GM12892 (cell line): ENCODE data around the gene TENT4A.

Experiments used
- POLR2A ChIP-seq: IDR thresholded peaks from 2 replicates; pipeline ENCODE4 v1.6.1; 2011; ENCODE audit warnings: low read depth, low read length, control low read depth
- POLR2AphosphoS5 ChIP-seq: IDR thresholded peaks from 2 replicates; pipeline ENCODE4 v1.6.1; 2011; ENCODE audit warnings: low read depth, low read length, control low read depth
- TAF1 ChIP-seq: IDR thresholded peaks from 2 replicates; pipeline ENCODE4 v1.6.1; 2011; ENCODE audit warnings: low read depth, mild to moderate bottlenecking, control low read depth, low read length, borderline replicate concordance

DNA sequence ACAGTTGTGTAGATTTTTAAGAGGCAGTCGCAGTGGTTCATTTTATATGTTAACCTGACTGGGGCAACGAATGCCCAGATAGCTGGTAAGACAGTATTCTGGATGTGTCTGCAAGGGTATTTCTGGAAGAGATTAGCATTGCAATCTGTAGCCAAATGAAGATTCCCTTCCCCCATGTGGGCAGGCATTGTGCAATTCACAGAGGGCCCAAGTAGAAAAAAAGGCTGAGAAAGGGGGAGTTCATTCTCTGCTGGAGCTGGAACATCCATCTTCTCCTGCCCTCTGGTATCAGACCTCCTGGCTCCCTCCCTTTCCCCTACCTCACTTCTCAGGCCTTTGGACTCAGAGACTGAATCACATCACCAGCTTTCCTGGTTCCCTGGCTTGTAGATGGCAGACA is 70.6 kb downstream of the TENT4A start:
- TF ChIP-seq POLR2A (no peak), TAF1 (no peak), POLR2AphosphoS5 (no peak)
